HG02973 (cell line): ENCODE measurements around the gene ERVMER34-1.

Experiments
- ATAC-seq: cut with Tn5 transposase; IDR thresholded peaks from one replicate; pipeline ENCODE4 v1.9.1; 2021; ENCODE audit warnings: moderate library complexity; ENCODE audit not compliant: unreplicated experiment

ERVMER34-1 gene

GRCh38 chr4:52750819-52751486, at the start of gene ERVMER34-1:
Gene ERVMER34-1 (minus strand): TSS chr4:52751425. CDS start chr4:52745520, 5,905 bp downstream.
- ATAC-seq = no peak

- no peak for ATAC-seq
These were observed 48.6 kb upstream of the ERVMER34-1 start for GRCh38 chr4:52799813-52800212.

- no peak for ATAC-seq
These were observed 44.3 kb upstream of the ERVMER34-1 start for GRCh38 chr4:52795533-52795932.

GRCh38 chr4:52791936-52792335, 40.7 kb upstream of the ERVMER34-1 start:
- no peak for ATAC-seq

- ATAC-seq = no peak
These were observed 38.5 kb upstream of the ERVMER34-1 start for GRCh38 chr4:52789774-52790173.

- no peak for ATAC-seq
These were observed 37.6 kb upstream of the ERVMER34-1 start for GRCh38 chr4:52788806-52789205.

- no peak for ATAC-seq
These were observed 31.8 kb upstream of the ERVMER34-1 start for GRCh38 chr4:52783069-52783468.

- no peak for ATAC-seq
These were observed 29.6 kb upstream of the ERVMER34-1 start for GRCh38 chr4:52780617-52781354.

GRCh38 chr4:52780206-52780605, 29.0 kb upstream of the ERVMER34-1 start:
- no peak for ATAC-seq

- ATAC-seq = no peak
These were observed 9.0 kb upstream of the ERVMER34-1 start for GRCh38 chr4:52760256-52760655.

- no peak for ATAC-seq
These were observed 4.2 kb upstream of the ERVMER34-1 start for GRCh38 chr4:52755426-52755825.

GRCh38 chr4:52752936-52753335, 1.7 kb upstream of the ERVMER34-1 start:
- ATAC-seq = no peak

GRCh38 chr4:52751487-52751911, 274 bp upstream of the ERVMER34-1 start:
- no peak for ATAC-seq

GRCh38 chr4:52750213-52750612, 1.0 kb downstream of the ERVMER34-1 start:
- ATAC-seq = no peak

- ATAC-seq = peak; percentile 75
These were observed 2.8 kb downstream of the ERVMER34-1 start for GRCh38 chr4:52748432-52748831.

- ATAC-seq = no peak
These were observed 6.6 kb downstream of the ERVMER34-1 start for GRCh38 chr4:52744588-52744987.

GRCh38 chr4:52743444-52744019, 7.7 kb downstream of the ERVMER34-1 start:
- ATAC-seq = no peak

- no peak for ATAC-seq
These were observed 21.6 kb downstream of the ERVMER34-1 start for GRCh38 chr4:52729586-52729985.

GRCh38 chr4:52728691-52729240, 22.5 kb downstream of the ERVMER34-1 start:
- no peak for ATAC-seq

GRCh38 chr4:52726826-52727580, 24.2 kb downstream of the ERVMER34-1 start:
- no peak for ATAC-seq
